ENCODE results near the gene SPDL1. TPM values are rescaled to one million over a fixed set of nuclear protein-coding genes. Genes with fewer than 3 reads are reported as not detected.

SPDL1 gene
- total and polyA plus RNA-seq, 4 experiments from 2014 or later, result 1.3 to 12.2 (median 9.5) TPM

- Histone ChIP-seq H3K27ac (ENCODE audit: low read depth, low read length) (no peak overlapping the region), H3K4me1 (ENCODE audit: insufficient read depth, low read length) (no peaks in the 10 kb centered on the region), H3K9me3 (ENCODE audit: control insufficient read depth in 1 of 2, low read length in 2 of 2) (no peaks in the 10 kb centered on the region), H3K27me3 (ENCODE audit: insufficient read depth, low read length) (no peaks in the 10 kb centered on the region), H3K36me3 (ENCODE audit: insufficient read depth, low read length) (no peaks in the 10 kb centered on the region), H3K4me3 (ENCODE audit: low read length in 2 of 2) (no peak overlapping the region)
- H3K4me3 Mint-ChIP-seq, result no peak overlapping the region
- H3K4me1 Mint-ChIP-seq, result no peaks in the 10 kb centered on the region
- DNase-seq, result no peak
- H3K9me3 Mint-ChIP-seq, result peaks cover 0 to 15% (median 4%) of the 10 kb centered on the region in 8 donors
- H3K27ac Mint-ChIP-seq, result no peak overlapping the region
- H3K36me3 Mint-ChIP-seq, result no peaks in the 10 kb centered on the region
- peaks cover 27 to 40% of the 10 kb centered on the region in 2 donors for H3K27me3 Mint-ChIP-seq
- ChIA-PET CTCF (ENCODE audit: partially characterized antibody) (interaction anchor here (1.5 kb wide), 1 partner anchor 9 kb away, joined by 4 read pairs; no protein-coding TSS in a partner anchor), POLR2A (ENCODE audit: partially characterized antibody) (no interaction called here)
- intact Hi-C loops (cut with micrococcal nuclease), result no loop called here
Measured at GRCh38 chr5:169554251-169554650, 29.3 kb upstream of the SPDL1 start.

GRCh38 chr5:169557838-169558237, 25.7 kb upstream of the SPDL1 start:
- peaks cover 8% of the 10 kb centered on the region for H3K27me3 ChIP-seq (ENCODE audit: insufficient read depth, low read length)
- CTCF ChIA-PET (ENCODE audit: partially characterized antibody), result no interaction called here
- Mint-ChIP-seq H3K27me3 (peaks cover 25 to 32% of the 10 kb centered on the region in 2 donors), H3K4me3 (no peak overlapping the region), H3K9me3 (peaks cover 0 to 15% (median 5%) of the 10 kb centered on the region in 8 donors), H3K27ac (no peak overlapping the region), H3K4me1 (no peaks in the 10 kb centered on the region), H3K36me3 (no peaks in the 10 kb centered on the region)
- H3K4me3 ChIP-seq (ENCODE audit: low read length in 2 of 2), result no peak overlapping the region
- H3K36me3 ChIP-seq (ENCODE audit: insufficient read depth, low read length), result no peaks in the 10 kb centered on the region
- no peak overlapping the region for H3K27ac ChIP-seq (ENCODE audit: low read depth, low read length)
- H3K4me1 ChIP-seq (ENCODE audit: insufficient read depth, low read length), result no peaks in the 10 kb centered on the region
- no peaks in the 10 kb centered on the region for H3K9me3 ChIP-seq (ENCODE audit: control insufficient read depth in 1 of 2, low read length in 2 of 2)
- POLR2A ChIA-PET (ENCODE audit: partially characterized antibody), result no interaction called here
- no peak for DNase-seq
- intact Hi-C loops (cut with micrococcal nuclease), result no loop called here

GRCh38 chr5:169561893-169562292, 21.7 kb upstream of the SPDL1 start:
- H3K27me3 Mint-ChIP-seq, result peaks cover 34 to 37% of the 10 kb centered on the region in 2 donors
- ChIA-PET CTCF (ENCODE audit: partially characterized antibody) (no interaction called here), POLR2A (ENCODE audit: partially characterized antibody) (no interaction called here)
- Histone ChIP-seq H3K9me3 (ENCODE audit: control insufficient read depth in 1 of 2, low read length in 2 of 2) (no peaks in the 10 kb centered on the region), H3K4me3 (ENCODE audit: low read length in 2 of 2) (no peak overlapping the region), H3K36me3 (ENCODE audit: insufficient read depth, low read length) (no peaks in the 10 kb centered on the region), H3K27me3 (ENCODE audit: insufficient read depth, low read length) (peaks cover 8% of the 10 kb centered on the region), H3K4me1 (ENCODE audit: insufficient read depth, low read length) (no peaks in the 10 kb centered on the region), H3K27ac (ENCODE audit: low read depth, low read length) (no peak overlapping the region)
- H3K27ac Mint-ChIP-seq, result no peak overlapping the region
- H3K9me3 Mint-ChIP-seq, result peaks cover 0 to 8% (median 3%) of the 10 kb centered on the region in 8 donors
- H3K36me3 Mint-ChIP-seq, result no peaks in the 10 kb centered on the region
- no peak for DNase-seq
- intact Hi-C loops (cut with micrococcal nuclease), result no loop called here
- H3K4me1 Mint-ChIP-seq, result no peaks in the 10 kb centered on the region
- no peak overlapping the region for H3K4me3 Mint-ChIP-seq

- H3K4me3 ChIP-seq (ENCODE audit: low read length in 2 of 2), result no peak overlapping the region
- H3K4me1 Mint-ChIP-seq, result no peaks in the 10 kb centered on the region
- DNase-seq, result no peak
- no peaks in the 10 kb centered on the region for H3K36me3 ChIP-seq (ENCODE audit: insufficient read depth, low read length)
- peaks cover 0 to 5% (median 1%) of the 10 kb centered on the region in 8 donors for H3K9me3 Mint-ChIP-seq
- no peak overlapping the region for H3K27ac ChIP-seq (ENCODE audit: low read depth, low read length)
- intact Hi-C loops (cut with micrococcal nuclease), result no loop called here
- no peaks in the 10 kb centered on the region for H3K4me1 ChIP-seq (ENCODE audit: insufficient read depth, low read length)
- H3K27me3 ChIP-seq (ENCODE audit: insufficient read depth, low read length), result peaks cover 8% of the 10 kb centered on the region
- no peak overlapping the region for H3K27ac Mint-ChIP-seq
- no peak overlapping the region for H3K4me3 Mint-ChIP-seq
- ChIA-PET POLR2A (ENCODE audit: partially characterized antibody) (no interaction called here), CTCF (ENCODE audit: partially characterized antibody) (interaction anchor here (0.8 to 1.6 kb wide), 4 partner anchors 9 to 20 kb away, joined by 3 to 4 read pairs (median 4); partner anchors contain the start of gene SPDL1)
- no peaks in the 10 kb centered on the region for H3K36me3 Mint-ChIP-seq
- H3K9me3 ChIP-seq (ENCODE audit: control insufficient read depth in 1 of 2, low read length in 2 of 2), result no peaks in the 10 kb centered on the region
- peaks cover 33 to 43% of the 10 kb centered on the region in 2 donors for H3K27me3 Mint-ChIP-seq
Measured at GRCh38 chr5:169563369-169563768, 20.2 kb upstream of the SPDL1 start.

- Histone ChIP-seq H3K9me3 (ENCODE audit: control insufficient read depth in 1 of 2, low read length in 2 of 2) (no peaks in the 10 kb centered on the region), H3K27me3 (ENCODE audit: insufficient read depth, low read length) (peaks cover 5% of the 10 kb centered on the region), H3K4me1 (ENCODE audit: insufficient read depth, low read length) (no peaks in the 10 kb centered on the region), H3K4me3 (ENCODE audit: low read length in 2 of 2) (no peak overlapping the region), H3K36me3 (ENCODE audit: insufficient read depth, low read length) (no peaks in the 10 kb centered on the region), H3K27ac (ENCODE audit: low read depth, low read length) (no peak overlapping the region)
- H3K4me3 Mint-ChIP-seq, result no peak overlapping the region
- intact Hi-C loops (cut with micrococcal nuclease), result no loop called here
- H3K4me1 Mint-ChIP-seq, result no peaks in the 10 kb centered on the region
- DNase-seq, result no peak
- ChIA-PET CTCF (ENCODE audit: partially characterized antibody) (no interaction called here), POLR2A (ENCODE audit: partially characterized antibody) (no interaction called here)
- peaks cover 24 to 53% of the 10 kb centered on the region in 2 donors for H3K27me3 Mint-ChIP-seq
- no peak overlapping the region for H3K27ac Mint-ChIP-seq
- H3K9me3 Mint-ChIP-seq, result no peaks in the 10 kb centered on the region
- no peaks in the 10 kb centered on the region for H3K36me3 Mint-ChIP-seq
Measured at GRCh38 chr5:169566202-169566601, 17.4 kb upstream of the SPDL1 start.

GRCh38 chr5:169567079-169567478, 16.5 kb upstream of the SPDL1 start:
- Histone ChIP-seq H3K4me1 (ENCODE audit: insufficient read depth, low read length) (no peaks in the 10 kb centered on the region), H3K27ac (ENCODE audit: low read depth, low read length) (no peak overlapping the region), H3K9me3 (ENCODE audit: control insufficient read depth in 1 of 2, low read length in 2 of 2) (no peaks in the 10 kb centered on the region), H3K27me3 (ENCODE audit: insufficient read depth, low read length) (peaks cover 5% of the 10 kb centered on the region), H3K4me3 (ENCODE audit: low read length in 2 of 2) (no peak overlapping the region), H3K36me3 (ENCODE audit: insufficient read depth, low read length) (no peaks in the 10 kb centered on the region)
- DNase-seq, result no peak
- Mint-ChIP-seq H3K4me1 (no peaks in the 10 kb centered on the region), H3K36me3 (no peaks in the 10 kb centered on the region), H3K27ac (no peak overlapping the region), H3K27me3 (peaks cover 26 to 54% of the 10 kb centered on the region in 2 donors), H3K4me3 (no peak overlapping the region), H3K9me3 (no peaks in the 10 kb centered on the region)
- intact Hi-C loops (cut with micrococcal nuclease), result no loop called here
- ChIA-PET POLR2A (ENCODE audit: partially characterized antibody) (no interaction called here), CTCF (ENCODE audit: partially characterized antibody) (no interaction called here)

- H3K36me3 Mint-ChIP-seq, result no peaks in the 10 kb centered on the region
- POLR2A ChIA-PET (ENCODE audit: partially characterized antibody), result no interaction called here
- no peak for DNase-seq
- no peak overlapping the region for H3K27ac Mint-ChIP-seq
- intact Hi-C loops (cut with micrococcal nuclease), result no loop called here
- no peaks in the 10 kb centered on the region for H3K9me3 ChIP-seq (ENCODE audit: control insufficient read depth in 1 of 2, low read length in 2 of 2)
- no peaks in the 10 kb centered on the region for H3K4me1 Mint-ChIP-seq
- no peak overlapping the region for H3K4me3 Mint-ChIP-seq
- H3K4me1 ChIP-seq (ENCODE audit: insufficient read depth, low read length), result no peaks in the 10 kb centered on the region
- no peak overlapping the region for H3K4me3 ChIP-seq (ENCODE audit: low read length in 2 of 2)
- no peak overlapping the region for H3K27ac ChIP-seq (ENCODE audit: low read depth, low read length)
- H3K9me3 Mint-ChIP-seq, result no peaks in the 10 kb centered on the region
- H3K27me3 Mint-ChIP-seq, result peaks cover 22 to 51% of the 10 kb centered on the region in 2 donors
- CTCF ChIA-PET (ENCODE audit: partially characterized antibody), result interaction anchor here (1.4 kb wide), 1 partner anchor 11 kb away, joined by 3 read pairs; no protein-coding TSS in a partner anchor
- H3K27me3 ChIP-seq (ENCODE audit: insufficient read depth, low read length), result peaks cover 5% of the 10 kb centered on the region
- H3K36me3 ChIP-seq (ENCODE audit: insufficient read depth, low read length), result no peaks in the 10 kb centered on the region
Measured at GRCh38 chr5:169569513-169569912, 14.1 kb upstream of the SPDL1 start.

- no peaks in the 10 kb centered on the region for H3K4me1 ChIP-seq (ENCODE audit: insufficient read depth, low read length)
- POLR2A ChIA-PET (ENCODE audit: partially characterized antibody), result no interaction called here
- H3K4me3 Mint-ChIP-seq, result no peak overlapping the region
- peaks cover 7% of the 10 kb centered on the region for H3K27me3 ChIP-seq (ENCODE audit: insufficient read depth, low read length)
- peaks cover 20 to 54% of the 10 kb centered on the region in 2 donors for H3K27me3 Mint-ChIP-seq
- H3K36me3 ChIP-seq (ENCODE audit: insufficient read depth, low read length), result no peaks in the 10 kb centered on the region
- H3K9me3 ChIP-seq (ENCODE audit: control insufficient read depth in 1 of 2, low read length in 2 of 2), result no peaks in the 10 kb centered on the region
- H3K4me3 ChIP-seq (ENCODE audit: low read length in 2 of 2), result no peak overlapping the region
- no peaks in the 10 kb centered on the region for H3K9me3 Mint-ChIP-seq
- CTCF ChIA-PET (ENCODE audit: partially characterized antibody), result interaction anchor here (1.4 to 1.6 kb wide), 2 partner anchors 8 to 9 kb away, joined by 4 to 9 read pairs; no protein-coding TSS in a partner anchor
- no peak overlapping the region for H3K27ac ChIP-seq (ENCODE audit: low read depth, low read length)
- H3K36me3 Mint-ChIP-seq, result no peaks in the 10 kb centered on the region
- H3K4me1 Mint-ChIP-seq, result no peaks in the 10 kb centered on the region
- DNase-seq, result no peak
- no peak overlapping the region for H3K27ac Mint-ChIP-seq
- intact Hi-C loops (cut with micrococcal nuclease), result no loop called here
Measured at GRCh38 chr5:169571355-169571754, 12.2 kb upstream of the SPDL1 start.

Measured in CD4-positive, alpha-beta memory T cell (primary cell).